IgD-negative memory B cell (primary cell): ENCODE results near the gene NAT8L. TPM values are rescaled to one million over a fixed set of nuclear protein-coding genes. Genes with fewer than 3 reads are reported as not detected.
A peak's percentile ranks its signal among the peaks of the same experiment; 100 is the strongest.
"Not testable (repeated sequence)": the region's sequence is repeated elsewhere in the genome, so short reads cannot be mapped to it uniquely, and the experiment has no call there.

ENCODE experiments used
- H3K27ac Mint-ChIP-seq, 3 donors: one replicate each; pipeline ENCODE4 v1.8.0; 2020 to 2022; ENCODE audit warnings: mild to moderate bottlenecking in 3 of 3, mixed read lengths in 3 of 3, moderate library complexity in 1 of 3
- H3K27me3 Mint-ChIP-seq: one replicate; pipeline ENCODE4 v1.8.0; 2021; ENCODE audit warnings: mixed read lengths
- H3K36me3 Mint-ChIP-seq: one replicate; pipeline ENCODE4 v1.8.0; 2020; ENCODE audit warnings: mild to moderate bottlenecking, mixed read lengths
- H3K4me1 Mint-ChIP-seq, 3 donors: one replicate each; pipeline ENCODE4 v1.8.0; 2020 to 2022; ENCODE audit warnings: mixed read lengths in 3 of 3, mild to moderate bottlenecking in 1 of 3
- H3K4me3 Mint-ChIP-seq, 4 donors: one replicate each; pipeline ENCODE4 v1.8.0; 2020 to 2022; ENCODE audit warnings: mild to moderate bottlenecking in 4 of 4, mixed read lengths in 4 of 4, moderate library complexity in 3 of 4
- H3K9me3 Mint-ChIP-seq, 3 donors: one replicate each; pipeline ENCODE4 v1.8.0; 2020 to 2021; ENCODE audit warnings: mixed read lengths in 3 of 3, mild to moderate bottlenecking in 1 of 3
- polyA plus RNA-seq: library from polyadenylated mRNA; unstranded; fragments of 300-500 nt; fragmentation: Illumina TruSeq; gene quantifications from one replicate; pipeline ENCODE4 v1.2.3, GENCODE V29; 2021

Gene NAT8L
- not detected for polyA plus RNA-seq

- Mint-ChIP-seq H3K9me3 (no peaks in the 10 kb centered on the region), H3K27ac (no peak within 1 kb of the TSS), H3K36me3 (no peaks in the 10 kb centered on the region), H3K4me3 (peak within 1 kb of the TSS in 3 of 4 donors; percentile 52 to 79 (median 73)), H3K27me3 (peaks cover 23% of the 10 kb centered on the region), H3K4me1 (peaks cover 1 to 12% (median 2%) of the 10 kb centered on the region in 3 donors)
These were observed at the start of gene NAT8L for GRCh38 chr4:2059046-2059725. Gene NAT8L (plus strand): TSS chr4:2059327. CDS start chr4:2059512, 185 bp downstream.

GRCh38 chr4:2009651-2010233 is 49.4 kb upstream of the NAT8L start:
- H3K36me3 Mint-ChIP-seq: no peaks in the 10 kb centered on the region
- H3K4me3 Mint-ChIP-seq: peak overlapping the region; percentile 91 to 99 (median 96)
- H3K27me3 Mint-ChIP-seq: peaks cover 2% of the 10 kb centered on the region
- peaks cover 18 to 33% (median 25%) of the 10 kb centered on the region in 3 donors for H3K4me1 Mint-ChIP-seq
- H3K27ac Mint-ChIP-seq: peak overlapping the region; percentile 87 to 98 (median 95)
- no peaks in the 10 kb centered on the region for H3K9me3 Mint-ChIP-seq

- Mint-ChIP-seq H3K4me1 (peaks cover 11 to 22% (median 17%) of the 10 kb centered on the region in 3 donors), H3K9me3 (no peaks in the 10 kb centered on the region), H3K4me3 (peak overlapping the region in 1 of 4 donors; percentile 99), H3K27me3 (peaks cover 5% of the 10 kb centered on the region), H3K27ac (peak overlapping the region in 1 of 3 donors; percentile 58), H3K36me3 (no peaks in the 10 kb centered on the region)
These were observed 47.5 kb upstream of the NAT8L start for GRCh38 chr4:2011583-2011982.

GRCh38 chr4:2015008-2015407 is 44.1 kb upstream of the NAT8L start:
- Mint-ChIP-seq H3K27ac (no peak overlapping the region), H3K27me3 (peaks cover 10% of the 10 kb centered on the region), H3K4me3 (peak overlapping the region in 1 of 4 donors; percentile 60), H3K9me3 (no peaks in the 10 kb centered on the region), H3K4me1 (peaks cover 0 to 8% (median 2%) of the 10 kb centered on the region in 3 donors), H3K36me3 (no peaks in the 10 kb centered on the region)

GRCh38 chr4:2021358-2022018 is 37.6 kb upstream of the NAT8L start:
- not testable (repeated sequence) for H3K36me3 Mint-ChIP-seq, H3K4me3 Mint-ChIP-seq, H3K9me3 Mint-ChIP-seq, H3K27ac Mint-ChIP-seq, H3K4me1 Mint-ChIP-seq
- peaks cover 28% of the 10 kb centered on the region for H3K27me3 Mint-ChIP-seq

GRCh38 chr4:2024683-2025082 is 34.4 kb upstream of the NAT8L start:
- H3K4me3 Mint-ChIP-seq: no peak overlapping the region
- H3K36me3 Mint-ChIP-seq: no peaks in the 10 kb centered on the region
- H3K27ac Mint-ChIP-seq: no peak overlapping the region
- no peaks in the 10 kb centered on the region for H3K4me1 Mint-ChIP-seq
- H3K27me3 Mint-ChIP-seq: peaks cover 25% of the 10 kb centered on the region
- H3K9me3 Mint-ChIP-seq: peaks cover 4 to 10% (median 9%) of the 10 kb centered on the region in 3 donors

GRCh38 chr4:2025817-2026216 is 33.3 kb upstream of the NAT8L start:
- H3K27ac Mint-ChIP-seq: no peak overlapping the region
- H3K27me3 Mint-ChIP-seq: peaks cover 27% of the 10 kb centered on the region
- H3K4me1 Mint-ChIP-seq: no peaks in the 10 kb centered on the region
- H3K9me3 Mint-ChIP-seq: peaks cover 4 to 10% (median 9%) of the 10 kb centered on the region in 3 donors
- no peaks in the 10 kb centered on the region for H3K36me3 Mint-ChIP-seq
- no peak overlapping the region for H3K4me3 Mint-ChIP-seq

GRCh38 chr4:2027120-2027519 is 32.0 kb upstream of the NAT8L start:
- H3K36me3 Mint-ChIP-seq, H3K9me3 Mint-ChIP-seq, H3K27ac Mint-ChIP-seq, H3K4me3 Mint-ChIP-seq, H3K4me1 Mint-ChIP-seq: not testable (repeated sequence)
- peaks cover 22% of the 10 kb centered on the region for H3K27me3 Mint-ChIP-seq

- not testable (repeated sequence) for H3K9me3 Mint-ChIP-seq, H3K4me3 Mint-ChIP-seq, H3K36me3 Mint-ChIP-seq, H3K27ac Mint-ChIP-seq, H3K4me1 Mint-ChIP-seq
- peaks cover 19% of the 10 kb centered on the region for H3K27me3 Mint-ChIP-seq
These were observed 28.0 kb upstream of the NAT8L start for GRCh38 chr4:2031161-2031560.

GRCh38 chr4:2036327-2036726 is 22.8 kb upstream of the NAT8L start:
- no peak overlapping the region for H3K4me3 Mint-ChIP-seq
- H3K36me3 Mint-ChIP-seq: no peaks in the 10 kb centered on the region
- H3K4me1 Mint-ChIP-seq: no peaks in the 10 kb centered on the region
- no peaks in the 10 kb centered on the region for H3K9me3 Mint-ChIP-seq
- peaks cover 28% of the 10 kb centered on the region for H3K27me3 Mint-ChIP-seq
- no peak overlapping the region for H3K27ac Mint-ChIP-seq

GRCh38 chr4:2036866-2037265 is 22.3 kb upstream of the NAT8L start:
- H3K36me3 Mint-ChIP-seq: no peaks in the 10 kb centered on the region
- no peaks in the 10 kb centered on the region for H3K9me3 Mint-ChIP-seq
- H3K4me3 Mint-ChIP-seq: no peak overlapping the region
- peaks cover 30% of the 10 kb centered on the region for H3K27me3 Mint-ChIP-seq
- no peak overlapping the region for H3K27ac Mint-ChIP-seq
- H3K4me1 Mint-ChIP-seq: peaks cover 0 to 2% (median 0%) of the 10 kb centered on the region in 3 donors

GRCh38 chr4:2040391-2041238 is 18.5 kb upstream of the NAT8L start:
- Mint-ChIP-seq H3K4me1 (peaks cover 0 to 2% (median 0%) of the 10 kb centered on the region in 3 donors), H3K27me3 (peaks cover 16% of the 10 kb centered on the region), H3K4me3 (peak overlapping the region; percentile 17 to 85 (median 55)), H3K9me3 (no peaks in the 10 kb centered on the region), H3K36me3 (no peaks in the 10 kb centered on the region), H3K27ac (peak overlapping the region in 1 of 3 donors; percentile 39)

- Mint-ChIP-seq H3K27me3 (peaks cover 21% of the 10 kb centered on the region), H3K36me3 (no peaks in the 10 kb centered on the region), H3K27ac (peak overlapping the region in 2 of 3 donors; percentile 76 to 81), H3K4me3 (peak overlapping the region; percentile 83 to 95 (median 88)), H3K9me3 (no peaks in the 10 kb centered on the region), H3K4me1 (peaks cover 0 to 2% (median 0%) of the 10 kb centered on the region in 3 donors)
These were observed 17.6 kb upstream of the NAT8L start for GRCh38 chr4:2041239-2042130.
